B cell (primary cell): Measurements from ENCODE around the gene ZNF764. TPM values are rescaled to one million over a fixed set of nuclear protein-coding genes. Genes with fewer than 3 reads are reported as not detected.

Source experiments
- ATAC-seq: fragments of 200-7000 bp; cut with Tn5 transposase; one replicate; pipeline ENCODE4 v1.10.0; 2021; ENCODE audit warnings: low read depth, mild to moderate bottlenecking, moderate number of reproducible peaks, moderate library complexity
- CTCF ChIA-PET: fragments of 350-600 bp; sonication (Branson Sonifier 250); formaldehyde crosslinking; loops from one replicate; lab custom pipeline; 2021; ENCODE audit warnings: antibody characterized with exemption, inconsistent platforms; lab: Charles Lee
- POLR2A ChIA-PET: fragments of 350-600 bp; sonication (Branson Sonifier 250); formaldehyde crosslinking; loops from one replicate; lab custom pipeline; 2021; ENCODE audit warnings: antibody characterized with exemption; lab: Charles Lee
- DNase-seq: peaks from one replicate; pipeline ENCODE4 v3.0.0; 2013
- H2AFZ ChIP-seq: 2 replicates; pipeline ENCODE4 v1.6.1; 2012; ENCODE audit warnings: mild to moderate bottlenecking, low read depth, low read length; ENCODE audit not compliant: insufficient read depth, poor library complexity, severe bottlenecking
- H3K27ac ChIP-seq, 2 donors: 1 replicate in 1 of 2; 2 replicates in 1 of 2; pipeline ENCODE4 v1.5.1; 2012 to 2013; ENCODE audit warnings: low read length in 2 of 2, mild to moderate bottlenecking in 2 of 2, moderate library complexity in 1 of 2
- H3K27me3 ChIP-seq, 4 experiments: fragments of 200-600 bp in 1 of 4; sonication (generic) in 1 of 4; replicated peaks in 1 of 4; 1 replicate in 2 of 4; 2 replicates in 2 of 4; pipeline versions ENCODE4 v1.6.1 to v1.7.0; 2013 to 2016; ENCODE audit warnings: low read length in 3 of 4, mild to moderate bottlenecking in 2 of 4, mixed read lengths in 1 of 4, moderate library complexity in 1 of 4; ENCODE audit not compliant: insufficient read depth in 4 of 4, control insufficient read depth in 3 of 4; ENCODE audit errors: control extremely low read depth in 1 of 4
- H3K36me3 ChIP-seq, 2 experiments: replicated peaks in 1 of 2; 1 replicate in 1 of 2; 2 replicates in 1 of 2; pipeline versions ENCODE4 v1.6.1 to v1.7.1; 2013; ENCODE audit warnings: low read length in 1 of 2; ENCODE audit not compliant: insufficient read depth in 2 of 2, control insufficient read depth in 1 of 2; ENCODE audit errors: control extremely low read depth in 1 of 2, extremely low read depth in 1 of 2
- H3K4me1 ChIP-seq, 2 donors: fragments of 200-600 bp in 1 of 2; sonication (generic) in 1 of 2; 1 replicate in 1 of 2; 2 replicates in 1 of 2; pipeline versions ENCODE4 v1.5.1 to v1.6.1; 2013 to 2017; ENCODE audit warnings: low read length in 2 of 2; ENCODE audit not compliant: control insufficient read depth in 2 of 2, insufficient read depth in 2 of 2
- H3K4me2 ChIP-seq: replicated peaks from 2 replicates; pipeline ENCODE3; 2012; ENCODE audit warnings: mild to moderate bottlenecking, low read depth, low read length; ENCODE audit not compliant: poor library complexity, severe bottlenecking
- H3K4me3 ChIP-seq, 5 experiments: fragments of 200-600 bp in 1 of 5; sonication (generic) in 1 of 5; 1 replicate in 3 of 5; 2 replicates in 2 of 5; pipeline versions ENCODE4 v1.5.1 to v1.7.0; 2011 to 2016; ENCODE audit warnings: low read length in 4 of 5, mild to moderate bottlenecking in 4 of 5, low read depth in 2 of 5, control low read depth in 1 of 5, moderate library complexity in 1 of 5; ENCODE audit not compliant: insufficient read depth in 1 of 5; ENCODE audit errors: control extremely low read depth in 1 of 5, extremely low read depth in 1 of 5
- H3K79me2 ChIP-seq: fragments of 200-600 bp; sonication (generic); one replicate; pipeline ENCODE4 v1.6.0; 2016; ENCODE audit warnings: low read length; ENCODE audit not compliant: control insufficient read depth, insufficient read depth
- H3K9ac ChIP-seq: fragments of 200-600 bp; sonication (generic); 2 replicates; pipeline ENCODE4 v1.6.1; 2017; ENCODE audit warnings: mild to moderate bottlenecking, low read length, moderate library complexity
- H3K9me3 ChIP-seq, 3 donors: one replicate each; pipeline versions ENCODE4 v1.6.1 to v1.7.1; 2013; ENCODE audit warnings: low read length in 2 of 3; ENCODE audit not compliant: control insufficient read depth in 2 of 3, insufficient read depth in 1 of 3; ENCODE audit errors: control extremely low read depth in 1 of 3
- H4K20me1 ChIP-seq: 2 replicates; pipeline ENCODE4 v1.6.0; 2012; ENCODE audit warnings: mild to moderate bottlenecking, low read length; ENCODE audit not compliant: insufficient read depth, control insufficient read depth, poor library complexity, severe bottlenecking
- H3K27ac Mint-ChIP-seq: one replicate; pipeline ENCODE4 v1.8.0; 2021; ENCODE audit warnings: mixed read lengths
- H3K27me3 Mint-ChIP-seq: one replicate; pipeline ENCODE4 v1.8.0; 2021; ENCODE audit warnings: mixed read lengths
- H3K4me1 Mint-ChIP-seq: one replicate; pipeline ENCODE4 v1.8.0; 2021; ENCODE audit warnings: mixed read lengths
- H3K4me3 Mint-ChIP-seq: one replicate; pipeline ENCODE4 v1.8.0; 2021; ENCODE audit warnings: mixed read lengths
- H3K9me3 Mint-ChIP-seq: one replicate; pipeline ENCODE4 v1.8.0; 2022; ENCODE audit warnings: mixed read lengths; ENCODE audit not compliant: insufficient read depth
- CTCF ChIP-seq: fragments of 200-600 bp; IDR thresholded peaks from one replicate; pipeline ENCODE4 v1.8.0; 2022; ENCODE audit warnings: antibody characterized with exemption, mild to moderate bottlenecking
- EZH2 ChIP-seq: IDR thresholded peaks from 2 replicates; pipeline ENCODE4 v1.6.1; 2012; ENCODE audit warnings: borderline replicate concordance, low read depth, mild to moderate bottlenecking, moderate library complexity, low read length; ENCODE audit not compliant: insufficient read depth, poor library complexity, severe bottlenecking
- WGBS: methylation state at CpG from one replicate; pipeline ENCODE4 v1.1.5; 2013; ENCODE audit warnings: missing lambda C conversion rate; ENCODE audit not compliant: insufficient coverage; 5-methylcytosine and 5-hydroxymethylcytosine counted together
- intact Hi-C: fragments of 100-400 bp; cut with micrococcal nuclease; formaldehyde crosslinking; loops from one replicate; pipeline ENCODE4 v1.10.0; 2022
- polyA plus RNA-seq: library from polyadenylated mRNA; depleted of rRNA; stranded (reverse); fragments of >200 nt; gene quantifications from 2 replicates; pipeline ENCODE4 v1.2.3, GENCODE V29; 2012
- total RNA-seq, 2 donors: library from RNA; stranded (reverse); fragments of 120-200 nt in 1 of 2; gene quantifications; 1 replicate in 1 of 2; 2 replicates in 1 of 2; pipeline versions ENCODE4 v1.2.3 to v1.2.4, GENCODE V29; 2013 to 2022

Gene ZNF764
- total and polyA plus RNA-seq, 2 donors (not counting 1 experiment from before 2014, with no cell fraction given) = 12.6 to 20.9 TPM

DNA sequence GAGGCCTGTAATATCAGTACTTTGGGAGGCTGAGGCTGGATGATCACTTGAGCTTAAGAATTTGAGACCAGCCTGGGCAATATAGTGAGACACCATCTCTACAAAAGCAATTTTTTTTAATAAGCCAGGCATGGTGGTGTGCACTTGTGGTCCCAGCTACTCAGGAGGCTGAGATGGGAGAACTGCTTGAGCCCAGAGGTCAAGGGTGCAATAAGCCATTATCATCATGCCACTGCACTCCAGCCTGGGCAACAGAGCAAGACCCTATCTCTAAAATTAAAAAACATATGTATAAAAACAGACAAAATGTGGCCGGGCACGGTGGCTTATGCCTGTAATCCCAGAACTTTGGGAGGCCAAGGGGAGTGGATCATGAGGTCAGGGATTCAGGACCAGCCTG is 30.5 kb upstream of the ZNF764 start:
- Histone ChIP-seq H3K36me3 (no peaks in the 10 kb centered on the region), H3K4me3 (no peak overlapping the region), H3K4me2 (no peak overlapping the region), H3K9me3 (no peaks in the 10 kb centered on the region), H3K9ac (no peak overlapping the region), H2AFZ (no peak overlapping the region), H3K79me2 (peaks cover 8% of the 10 kb centered on the region), H3K27me3 (no peaks in the 10 kb centered on the region), H4K20me1 (no peaks in the 10 kb centered on the region), H3K27ac (no peak overlapping the region), H3K4me1 (peaks cover 8 to 21% of the 10 kb centered on the region in 2 donors)
- H3K27ac Mint-ChIP-seq = no peak overlapping the region
- TF ChIP-seq CTCF (no peak), EZH2 (no peak)
- ChIA-PET CTCF (interaction anchor here (0.7 kb wide), 1 partner anchor 114 kb away, joined by 5 read pairs; no protein-coding TSS in a partner anchor), POLR2A (interaction anchor here (0.5 kb wide), 1 partner anchor 18 kb away, joined by 3 read pairs; no protein-coding TSS in a partner anchor)
- no peaks in the 10 kb centered on the region for H3K9me3 Mint-ChIP-seq
- H3K27me3 Mint-ChIP-seq = no peaks in the 10 kb centered on the region
- no CpG with 5 or more reads among the region's 2 CpGs for WGBS
- intact Hi-C loops = no loop called here
- ATAC-seq (no peak), DNase-seq (no peak)
- peaks cover 18% of the 10 kb centered on the region for H3K4me1 Mint-ChIP-seq
- no peak overlapping the region for H3K4me3 Mint-ChIP-seq
